DMS 273 treated with DMSO at 0.1 percent for 48 hours (cell line): ENCODE measurements around the gene NAPG.
"Not testable (repeated sequence)": the region's sequence is repeated elsewhere in the genome, so short reads cannot be mapped to it uniquely, and the experiment has no call there.

Experiments used
- DNase-seq: peaks from one replicate; lab custom pipeline; 2025; lab: John Stamatoyannopoulos, UW

The NAPG gene

DNA sequence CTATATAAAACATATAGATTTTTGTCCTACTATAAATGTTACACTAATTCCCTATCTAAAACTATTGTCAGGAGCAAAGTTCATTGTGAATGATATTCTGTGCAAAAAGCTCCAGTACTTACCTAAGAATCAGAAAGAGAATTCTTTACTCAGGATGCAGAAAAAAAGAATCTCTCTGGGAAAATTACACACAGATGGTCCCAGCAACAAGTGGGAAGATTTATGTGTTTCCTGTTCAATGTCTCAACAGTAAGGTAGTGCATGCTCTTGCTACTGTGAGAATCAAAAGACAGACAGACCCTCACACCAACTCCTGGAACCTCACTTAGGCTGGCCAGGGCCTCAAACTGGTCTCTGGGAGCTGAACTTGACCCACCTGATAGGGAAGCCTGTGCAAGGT, 11.2 kb upstream of the NAPG start:
- DNase-seq: no peak

GRCh38 chr18:10515456-10515855, 10.4 kb upstream of the NAPG start:
- DNase-seq: no peak

- no peak for DNase-seq
These were observed 9.7 kb upstream of the NAPG start for GRCh38 chr18:10516078-10516477.

DNA sequence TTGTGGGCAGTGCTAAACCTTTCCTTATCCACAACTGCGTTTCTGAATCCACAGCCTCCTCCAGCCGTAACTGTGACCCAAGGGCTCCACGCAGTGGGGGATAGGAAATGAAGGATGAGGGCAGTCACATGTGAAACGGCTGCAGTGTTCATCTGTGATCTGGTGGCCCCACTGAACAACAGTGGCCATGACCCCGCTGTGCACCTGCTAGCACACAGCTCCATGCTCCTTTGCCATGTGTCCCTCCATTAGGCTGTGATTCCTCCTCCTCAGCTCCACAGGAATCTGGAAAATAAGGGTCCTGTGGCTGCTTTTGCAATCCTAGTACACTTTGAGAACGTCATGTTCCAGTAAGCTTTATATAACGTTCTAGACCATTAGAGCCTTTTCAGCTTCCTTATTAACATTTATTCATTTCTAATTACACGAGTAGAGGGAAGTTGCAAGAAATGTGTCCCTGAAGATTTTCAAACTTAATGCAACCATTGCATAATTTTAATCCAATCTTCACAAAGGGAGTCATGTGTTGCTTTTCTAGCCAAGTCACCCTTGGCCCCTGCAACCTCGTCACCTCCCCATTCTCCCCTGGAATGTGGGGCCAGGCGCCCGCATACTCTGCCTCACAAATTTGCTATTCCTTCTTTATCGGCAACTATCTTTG, 7.1 kb upstream of the NAPG start:
- DNase-seq: no peak

DNA sequence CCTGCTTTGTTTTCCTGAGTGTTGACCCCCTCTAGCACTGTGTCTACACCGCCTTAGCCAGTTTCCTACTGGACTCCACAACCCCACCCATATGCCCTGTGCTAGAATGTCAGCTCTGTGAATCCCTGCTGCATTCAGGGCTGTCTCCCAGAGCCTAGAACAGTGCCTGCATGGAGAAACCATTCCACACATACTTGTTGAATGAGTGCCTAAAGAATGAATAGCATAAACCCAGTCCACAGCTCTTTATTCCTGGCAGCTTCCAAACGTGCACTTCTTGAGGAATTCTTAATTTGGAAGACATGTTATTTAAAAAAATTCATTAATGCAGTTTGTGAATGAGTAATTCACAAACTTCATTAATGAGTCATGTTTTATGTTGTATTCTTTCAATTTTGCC, 6.5 kb upstream of the NAPG start:
- DNase-seq: no peak

DNA sequence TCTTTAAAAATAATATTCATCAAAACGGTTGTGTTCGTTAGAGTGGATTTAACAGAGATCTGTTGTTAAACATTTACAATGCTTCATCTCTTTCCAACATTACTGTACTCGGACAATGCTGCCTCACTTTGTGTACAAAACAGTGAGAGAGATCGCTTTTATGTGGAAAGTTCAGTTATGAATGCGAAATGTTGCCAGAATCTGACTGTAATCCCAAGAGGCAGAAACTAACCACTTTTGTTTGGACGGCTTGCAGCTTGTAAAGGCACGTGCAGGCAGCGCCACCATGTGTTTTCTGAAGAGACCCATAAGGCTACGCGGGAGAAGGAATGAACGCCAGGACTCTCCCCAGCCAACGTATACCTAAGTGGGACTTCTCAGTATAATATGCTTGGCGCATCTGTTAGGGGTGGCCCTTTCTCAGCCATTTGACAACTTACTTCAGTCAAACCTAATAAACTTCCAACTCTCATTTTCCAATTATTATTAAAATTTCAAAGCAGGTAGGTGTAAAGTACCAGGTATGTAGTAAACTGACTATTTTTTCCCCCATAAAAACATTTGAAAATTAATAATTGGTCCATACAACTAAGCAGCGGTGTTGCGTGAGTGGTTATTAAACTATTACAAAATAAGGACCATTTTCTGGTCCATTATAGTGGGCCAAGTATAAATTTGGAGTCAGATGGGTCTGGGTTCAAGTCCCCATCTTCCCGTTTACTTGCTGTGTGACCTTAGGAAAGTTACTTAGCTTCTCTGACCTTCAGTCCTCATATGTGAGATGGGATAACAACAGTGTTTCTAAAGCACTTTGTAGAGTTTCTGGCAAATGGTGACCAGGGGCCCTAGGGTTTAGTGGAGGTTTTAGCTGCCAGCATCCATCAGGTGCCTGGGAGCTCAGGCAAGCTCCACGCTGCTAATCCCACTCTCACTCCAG, 5.6 kb upstream of the NAPG start:
- DNase-seq: peak; percentile 66

- no peak for DNase-seq
These were observed 4.3 kb upstream of the NAPG start for GRCh38 chr18:10521566-10521965.

- no peak for DNase-seq
These were observed 3.3 kb upstream of the NAPG start for GRCh38 chr18:10522574-10522973.

GRCh38 chr18:10523544-10523943, 2.3 kb upstream of the NAPG start:
- no peak for DNase-seq

- no peak for DNase-seq
These were observed 1.1 kb upstream of the NAPG start for GRCh38 chr18:10524507-10525370.

DNA sequence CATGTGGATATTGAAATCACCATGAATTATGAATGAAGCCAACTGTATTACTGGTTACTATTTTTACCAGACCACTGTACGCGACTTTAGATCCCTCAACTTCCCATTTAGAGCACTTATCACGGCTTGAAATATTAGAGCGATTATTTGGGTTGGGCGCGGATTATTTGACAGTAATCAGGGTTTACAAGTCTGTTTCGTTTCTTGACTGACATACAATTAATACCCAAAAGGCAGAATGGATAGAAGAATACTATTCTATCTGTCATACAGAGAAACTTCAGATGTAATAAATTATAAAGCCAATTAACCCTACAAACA, 496 bp upstream of the NAPG start:
- no peak for DNase-seq

DNA sequence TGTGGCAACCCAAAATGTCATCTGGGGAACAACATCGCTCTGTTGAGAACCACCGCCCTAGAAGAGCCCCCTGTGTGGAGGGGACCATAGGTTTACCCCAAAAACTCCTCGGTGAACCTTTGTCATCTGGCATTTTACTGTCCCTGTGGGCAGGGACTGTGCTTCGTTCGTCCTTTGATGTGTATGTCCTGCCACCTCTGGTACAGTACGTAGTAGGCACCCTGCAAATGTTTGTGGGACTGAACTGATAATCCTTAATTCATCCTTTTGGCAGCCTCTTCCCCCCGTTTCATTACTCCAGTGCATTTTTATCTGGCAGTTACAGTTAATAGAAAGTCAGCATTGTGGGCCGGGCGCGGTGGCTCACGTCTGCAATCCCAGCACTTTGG, 728 bp downstream of the NAPG start:
- no peak for DNase-seq

DNA sequence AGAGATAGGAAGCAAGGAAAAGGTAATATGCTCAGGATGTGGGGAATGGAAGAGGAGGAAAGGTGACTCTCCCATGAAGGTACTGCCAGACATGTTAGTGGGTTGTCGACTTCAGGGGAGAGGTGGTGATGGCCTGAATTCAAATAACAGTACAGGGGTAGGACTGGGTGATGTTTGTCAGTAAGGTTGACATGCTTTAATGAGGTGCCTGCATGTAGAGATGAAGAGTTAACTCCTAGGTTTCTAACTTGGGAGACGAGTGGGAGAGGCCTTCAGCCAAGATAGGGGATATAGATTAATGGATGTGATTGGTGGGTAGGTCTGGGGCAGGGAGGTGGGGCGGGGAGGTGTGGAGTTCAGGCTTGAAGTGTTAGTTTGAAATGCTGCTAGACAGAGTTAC, 2.6 kb downstream of the NAPG start:
- DNase-seq: no peak

DNA sequence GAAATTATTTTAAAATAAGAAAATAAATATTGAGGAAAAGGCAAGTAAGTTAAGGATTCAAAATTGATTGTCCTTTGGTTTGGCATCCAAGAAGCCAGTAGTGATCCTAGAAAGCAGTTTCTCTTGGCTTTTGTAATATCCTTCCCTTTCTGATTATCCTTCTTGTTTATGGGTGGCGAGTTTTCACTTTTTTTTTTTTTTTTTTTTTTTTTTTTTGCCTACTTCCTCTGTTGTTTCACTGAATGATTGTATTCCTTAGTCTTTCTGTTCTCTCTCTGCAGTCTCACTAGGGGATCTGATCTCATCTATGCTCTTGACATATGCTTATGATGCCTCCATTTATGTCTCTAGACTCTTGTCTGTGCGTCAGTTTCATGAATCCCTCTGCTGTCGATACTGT, 4.2 kb downstream of the NAPG start:
- no peak for DNase-seq

DNA sequence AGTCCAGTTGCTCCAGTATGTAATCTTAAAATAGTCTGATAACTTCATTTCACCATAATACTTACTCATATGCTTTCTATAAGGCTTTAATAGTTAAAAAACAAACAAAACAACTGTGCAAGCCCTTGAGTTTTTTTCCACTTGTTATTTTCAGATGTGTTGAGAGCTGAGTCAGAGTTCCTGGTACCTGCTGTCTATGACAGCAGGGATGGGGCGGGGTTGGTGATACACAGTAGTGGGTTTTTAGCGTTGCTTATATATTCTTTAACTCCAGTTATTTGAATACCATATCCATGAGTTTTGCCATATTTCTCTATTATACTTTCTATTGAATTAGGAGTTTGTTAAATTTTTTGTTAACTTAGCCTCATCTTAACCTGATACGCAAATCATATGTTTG, 5.0 kb downstream of the NAPG start:
- DNase-seq: no peak

DNA sequence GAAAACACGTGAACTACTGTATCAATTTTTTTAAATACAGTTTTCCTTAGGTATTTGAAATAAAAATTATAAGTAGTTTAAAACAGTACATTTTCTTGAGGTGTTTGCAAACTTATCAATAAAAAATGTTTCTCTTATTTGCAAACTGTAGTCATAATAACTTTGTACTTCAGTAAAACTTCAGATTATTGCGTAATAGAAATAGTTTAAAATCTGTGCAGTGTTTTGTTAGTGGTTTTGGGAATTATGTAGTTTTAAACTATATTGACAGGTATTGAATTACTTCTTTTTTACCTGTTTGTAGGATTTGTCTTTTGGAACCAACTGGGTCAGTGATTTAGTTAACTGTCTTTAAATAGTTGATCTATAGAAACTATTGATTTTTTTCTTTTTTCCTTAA, 7.3 kb downstream of the NAPG start:
- DNase-seq: no peak

GRCh38 chr18:10536280-10536679, 10.5 kb downstream of the NAPG start:
- no peak for DNase-seq

DNA sequence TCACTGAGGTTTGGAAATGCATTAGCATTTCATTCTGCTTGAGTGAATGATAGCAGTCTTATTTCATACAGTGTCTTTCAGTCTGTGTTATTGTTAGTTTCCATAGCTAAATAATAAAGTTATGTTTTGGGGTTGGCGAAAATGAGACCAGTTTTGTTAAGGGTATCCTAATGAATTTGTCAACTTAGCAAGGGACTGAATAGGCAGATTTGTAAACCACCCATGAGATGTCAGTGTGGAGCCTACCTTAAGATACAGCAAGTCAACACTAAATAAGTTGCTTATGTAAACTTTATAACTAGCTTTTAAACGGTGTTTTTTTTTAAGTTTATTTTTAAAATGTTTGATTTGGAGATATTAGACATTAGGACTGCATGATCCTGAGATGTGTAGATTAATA, 11.9 kb downstream of the NAPG start:
- no peak for DNase-seq

DNA sequence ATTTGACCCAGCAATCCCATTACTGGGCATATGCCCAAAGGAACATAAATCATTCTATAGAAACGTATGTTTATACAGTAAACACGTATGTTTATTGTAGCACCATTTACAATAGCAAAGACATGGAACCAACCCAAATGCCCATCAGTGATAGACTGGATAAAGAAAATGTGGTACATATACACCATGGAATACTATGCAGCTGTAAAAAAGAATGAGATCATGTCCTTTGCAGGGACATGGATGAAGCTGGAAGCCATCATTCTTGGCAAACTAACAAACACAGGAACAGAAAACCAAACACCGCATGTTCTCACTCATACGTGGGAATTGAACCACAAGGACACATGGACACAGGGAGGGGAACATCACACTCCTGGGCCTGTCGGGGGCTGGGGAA, 13.3 kb downstream of the NAPG start:
- DNase-seq: not testable (repeated sequence)

- DNase-seq: no peak
These were observed 17.4 kb downstream of the NAPG start for GRCh38 chr18:10543277-10543676.

GRCh38 chr18:10544093-10544748, 18.4 kb downstream of the NAPG start:
- DNase-seq: no peak
